Dermis blood vessel endothelial cell (primary cell): Measurements from ENCODE around the gene PITX2. TPM values are rescaled to one million over a fixed set of nuclear protein-coding genes. Genes with fewer than 3 reads are reported as not detected.

Source experiments
- DNase-seq: peaks from one replicate; pipeline ENCODE4 v3.0.0; 2010
- total RNA-seq: library from RNA; depleted of rRNA; stranded (reverse); fragments of >200 nt; gene quantifications from 2 replicates; pipeline ENCODE4 v1.2.3, GENCODE V29; 2014

Gene PITX2
- total RNA-seq, 1 donor from 2014 or later: not detected

- no peak for DNase-seq
Observed at GRCh38 chr4:110636171-110636679, 13.3 kb upstream of the PITX2 start.

DNA sequence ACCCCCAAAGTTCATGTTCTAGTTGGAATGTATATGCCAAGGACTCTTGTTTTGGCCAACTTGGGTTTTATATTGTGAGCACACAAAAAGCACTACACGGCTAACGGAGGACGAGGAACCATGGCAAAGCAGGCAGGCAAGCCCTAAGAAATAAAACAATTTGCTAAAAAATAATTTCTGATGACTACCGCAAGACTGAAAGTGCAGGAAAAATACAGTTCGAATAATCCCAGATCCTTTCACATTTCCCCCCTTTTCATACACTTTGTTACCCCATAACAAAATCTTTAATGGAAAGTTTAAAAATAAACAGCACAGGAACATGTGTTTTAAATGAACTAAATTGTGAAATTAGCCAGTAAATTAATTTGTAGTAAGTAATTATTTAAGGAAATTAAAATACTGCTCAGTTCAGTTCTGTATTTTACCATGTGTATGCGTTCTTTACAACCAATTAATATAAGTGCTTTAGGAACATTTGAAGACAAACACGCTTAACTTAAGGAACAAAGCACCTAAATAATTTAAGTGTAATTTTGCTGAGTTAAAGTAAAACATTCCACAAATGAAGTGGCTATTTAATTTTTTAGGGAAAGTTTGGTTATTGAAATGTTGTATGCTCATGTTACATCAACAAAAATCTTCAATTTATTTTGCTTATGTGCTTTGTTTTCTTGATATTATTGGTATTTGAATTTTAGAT is 12.4 kb upstream of the PITX2 start:
- no peak for DNase-seq

- DNase-seq: no peak
Observed at GRCh38 chr4:110634350-110635162, 11.7 kb upstream of the PITX2 start.

DNA sequence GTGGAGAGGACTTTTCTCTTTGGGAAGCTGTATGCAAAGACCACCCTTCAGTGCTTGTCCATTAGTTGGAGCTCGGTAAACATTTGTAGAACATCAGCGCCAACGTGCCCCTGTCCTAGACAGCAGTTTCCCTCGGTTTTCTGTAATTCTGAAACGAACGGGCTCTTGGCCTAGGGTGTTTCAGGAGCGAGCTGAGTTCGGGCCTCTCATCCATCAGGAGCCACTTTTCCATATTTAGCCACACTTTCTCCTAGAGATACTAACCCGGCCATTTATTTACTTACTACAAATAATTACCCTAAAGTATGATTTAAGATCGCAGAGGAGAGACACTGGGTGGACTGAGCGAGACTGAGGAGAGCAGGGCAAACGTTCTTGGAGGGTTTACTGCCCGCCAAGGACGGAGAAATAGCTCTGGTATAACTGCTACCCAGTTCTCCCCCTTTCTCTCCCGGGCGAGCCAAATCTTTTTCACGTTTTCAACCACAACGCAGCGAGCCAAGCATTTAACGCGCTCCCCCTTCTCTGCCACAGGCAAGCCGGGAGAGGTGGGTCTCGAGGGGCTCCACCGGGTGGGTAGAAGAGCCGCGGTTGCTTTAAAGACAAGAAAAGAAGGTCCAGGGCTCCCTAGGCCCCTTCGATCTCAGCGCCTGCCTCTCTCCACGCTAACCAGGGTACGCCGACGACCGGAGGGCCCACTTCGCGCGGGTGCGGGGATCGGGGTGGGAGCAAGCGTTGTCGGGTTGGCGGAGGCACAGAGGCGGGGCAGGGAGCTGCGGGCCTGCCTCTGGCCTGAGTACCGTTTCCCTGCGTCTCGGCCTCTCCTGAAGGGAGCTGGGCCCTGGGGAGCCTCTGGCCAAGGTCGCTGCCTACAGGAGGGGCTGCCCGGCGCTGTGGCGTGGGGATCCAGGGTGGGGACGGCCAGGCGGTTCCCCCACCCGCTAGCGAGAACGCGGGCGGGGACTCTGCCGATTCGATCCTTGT is 10.8 kb upstream of the PITX2 start:
- no peak for DNase-seq

GRCh38 chr4:110632506-110633357 is 9.9 kb upstream of the PITX2 start:
- DNase-seq: no peak

DNA sequence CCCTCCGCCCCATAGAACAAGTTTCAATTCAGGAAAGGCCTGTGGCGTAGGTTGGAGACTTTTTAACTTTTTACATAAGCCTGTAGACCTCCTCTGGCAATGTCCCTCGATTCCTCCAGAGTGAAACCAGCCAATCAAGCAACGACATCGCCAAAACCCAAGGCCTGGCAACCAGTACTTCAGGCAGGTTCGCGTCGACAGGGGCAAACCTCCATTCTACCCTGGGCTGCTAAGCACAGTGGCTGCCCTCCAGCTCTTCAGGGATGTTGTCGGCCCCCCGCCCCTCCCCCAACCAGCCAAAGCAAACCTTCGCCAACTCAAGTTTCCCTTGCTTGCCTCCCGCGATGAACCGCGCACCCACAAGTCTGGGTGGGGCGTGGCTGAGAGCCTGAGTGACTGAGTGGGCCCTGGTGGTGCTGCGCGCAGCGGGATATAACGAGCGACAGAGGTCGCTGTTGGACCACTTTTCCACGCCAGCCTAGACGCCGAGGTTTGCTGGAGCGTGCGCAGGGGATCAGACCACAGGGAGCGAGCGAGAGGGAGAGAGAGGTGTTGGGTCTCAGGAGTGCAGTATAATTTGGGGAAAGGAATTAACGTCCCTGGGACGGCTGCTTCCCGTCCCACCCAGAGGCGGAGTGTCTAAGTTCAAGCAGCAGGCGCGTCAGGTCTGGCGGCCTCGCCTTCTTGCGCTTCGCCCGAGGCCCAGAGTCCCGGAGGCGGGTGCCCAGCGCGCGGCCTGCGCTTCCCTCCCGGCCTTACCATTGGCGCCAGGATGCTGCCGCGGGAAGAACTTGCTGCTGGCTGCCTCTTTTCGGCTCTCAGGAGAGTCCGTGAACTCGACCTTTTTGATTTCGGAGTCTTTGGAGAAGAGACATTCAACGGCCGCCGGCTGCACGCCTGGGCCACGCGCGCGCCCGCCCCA is 9.0 kb upstream of the PITX2 start:
- peak; percentile 91 for DNase-seq

DNA sequence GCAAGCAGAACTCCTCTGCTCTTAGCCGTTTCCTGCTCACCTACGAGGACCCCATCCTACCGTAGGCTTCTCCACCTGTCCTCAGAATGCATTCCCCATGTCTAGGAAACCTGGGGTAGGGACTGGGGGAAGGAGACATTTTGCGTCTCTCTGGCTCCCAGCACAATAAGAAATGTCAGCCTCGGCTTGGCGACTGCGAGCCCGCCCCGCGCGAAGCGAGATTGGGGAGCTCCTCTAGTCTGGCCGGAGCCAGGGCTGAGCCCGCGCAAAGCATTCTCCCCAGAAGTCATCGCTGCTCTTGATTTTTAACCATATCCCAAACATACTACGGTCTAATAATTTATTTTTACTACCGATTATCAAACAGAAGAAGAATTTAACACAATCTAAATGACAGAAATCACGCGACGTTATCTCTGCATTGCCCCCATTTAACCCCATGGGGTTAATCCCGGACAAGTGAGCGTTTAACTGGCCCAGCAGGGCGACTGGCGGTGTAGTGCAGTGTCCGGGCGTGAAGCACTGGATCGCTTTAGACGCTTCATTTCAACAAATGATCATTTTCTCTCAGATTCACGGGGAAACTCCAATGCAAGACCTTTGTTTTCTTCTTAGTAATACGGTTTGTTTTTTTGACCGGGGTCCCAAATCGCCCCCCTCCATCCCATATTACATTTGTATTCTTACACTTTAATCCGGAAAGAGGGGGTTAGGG is 8.0 kb upstream of the PITX2 start:
- no peak for DNase-seq

DNA sequence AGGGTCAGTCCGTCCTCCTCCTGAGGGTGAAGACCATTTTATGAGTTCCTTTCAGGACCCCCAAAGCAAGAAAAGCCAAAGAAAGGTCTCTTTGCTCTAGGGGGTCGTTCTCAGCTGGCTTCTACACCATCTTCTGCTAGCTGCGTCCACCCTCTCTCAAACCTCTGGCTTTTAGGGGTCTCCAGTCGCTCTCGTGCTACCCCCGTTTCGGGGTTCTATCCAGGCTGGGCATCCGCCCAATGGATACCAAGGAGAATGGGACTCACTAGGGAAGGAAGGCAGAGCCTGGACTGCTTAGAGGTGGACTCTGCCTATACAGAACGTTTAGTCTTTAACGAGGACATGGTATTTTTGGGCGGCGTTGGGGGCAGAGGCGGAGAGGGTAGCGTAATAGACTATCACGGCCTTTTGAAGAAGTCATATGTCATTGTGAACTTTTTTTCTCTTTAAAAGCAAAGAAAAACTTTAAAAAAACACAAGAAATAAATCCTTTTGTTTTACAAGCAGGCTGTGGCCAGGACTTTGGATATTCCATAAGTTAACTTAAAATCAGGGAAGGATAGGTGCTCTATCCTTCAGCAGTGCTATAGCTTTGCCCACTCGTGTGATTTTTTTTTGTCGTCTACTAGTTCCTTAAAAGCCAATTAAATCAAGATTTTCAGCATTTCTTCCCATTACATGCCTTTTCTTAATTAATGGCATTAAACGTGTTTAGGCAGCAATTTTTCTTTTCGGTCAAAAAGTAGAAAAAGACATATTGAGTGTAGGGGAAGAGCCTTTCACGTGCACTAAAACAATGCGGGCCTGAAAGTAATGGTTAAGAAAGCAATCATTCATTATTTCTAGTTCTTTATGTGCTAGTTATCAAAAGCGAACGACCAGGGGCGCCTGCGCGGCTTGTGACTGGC is 7.2 kb upstream of the PITX2 start:
- DNase-seq: no peak

GRCh38 chr4:110629214-110629754 is 6.4 kb upstream of the PITX2 start:
- no peak for DNase-seq

DNA sequence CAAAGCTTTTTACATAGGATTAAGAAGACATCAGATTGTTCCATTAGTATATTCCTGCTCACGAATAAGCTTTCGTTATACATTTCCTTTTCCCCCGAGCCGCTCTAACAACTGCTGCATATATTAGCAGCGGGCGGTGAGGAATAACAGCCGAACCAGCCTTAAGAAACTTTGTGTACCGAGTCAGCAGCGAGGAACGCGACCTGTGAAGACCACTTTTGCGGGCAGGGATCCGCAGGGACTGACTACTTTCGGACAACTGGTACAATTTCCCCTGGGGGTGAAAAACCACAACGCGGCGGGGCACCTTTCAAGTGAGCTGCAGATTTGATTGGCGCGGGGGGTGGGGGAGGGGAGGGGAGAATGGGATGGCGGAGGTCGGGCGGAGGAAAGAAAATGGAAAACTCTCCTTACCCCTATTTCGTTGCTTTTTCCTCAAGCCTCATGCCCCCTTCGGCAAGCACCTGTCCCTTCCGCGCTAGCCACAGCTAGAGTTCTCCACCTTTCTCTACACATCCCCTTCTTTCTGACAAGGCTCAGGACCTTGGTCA is 5.9 kb upstream of the PITX2 start:
- DNase-seq: no peak

DNA sequence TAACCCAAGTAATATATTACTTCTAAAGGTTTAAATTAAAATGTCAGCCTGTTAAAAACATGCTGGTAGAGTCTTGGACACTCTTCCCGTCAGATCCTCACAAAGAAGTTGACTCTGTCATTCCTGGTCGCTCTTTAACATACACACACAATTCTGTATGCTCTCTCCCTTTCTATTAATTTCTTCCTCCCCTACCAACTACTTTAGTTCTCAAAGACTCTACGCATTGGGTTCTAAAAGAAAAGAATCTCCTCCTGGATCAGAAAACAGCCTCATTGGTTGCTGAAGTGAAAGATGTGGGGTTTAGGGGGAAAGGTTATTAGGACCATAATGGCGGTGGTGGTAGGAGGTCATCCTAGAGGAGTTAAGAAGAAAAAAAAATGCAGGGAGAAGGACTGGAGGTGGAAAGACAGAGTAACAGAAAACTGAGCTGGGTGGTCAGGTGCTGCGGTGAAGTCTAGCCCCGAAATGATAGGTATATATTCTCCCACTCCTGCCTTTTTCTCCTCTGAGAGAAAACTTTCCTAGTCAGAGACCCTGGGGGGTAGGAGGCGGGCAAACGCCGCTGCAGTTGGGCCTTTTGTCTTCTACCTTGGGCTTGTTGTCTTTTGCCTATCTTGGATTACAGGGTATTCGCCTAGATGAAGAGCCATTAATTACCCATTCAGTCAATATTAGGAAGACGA is 5.2 kb upstream of the PITX2 start:
- DNase-seq: no peak

GRCh38 chr4:110626532-110627153 is 3.8 kb upstream of the PITX2 start:
- DNase-seq: no peak

- DNase-seq: no peak
Observed at GRCh38 chr4:110625576-110626257, 2.8 kb upstream of the PITX2 start.

GRCh38 chr4:110624904-110625494 is 2.1 kb upstream of the PITX2 start:
- DNase-seq: no peak

DNA sequence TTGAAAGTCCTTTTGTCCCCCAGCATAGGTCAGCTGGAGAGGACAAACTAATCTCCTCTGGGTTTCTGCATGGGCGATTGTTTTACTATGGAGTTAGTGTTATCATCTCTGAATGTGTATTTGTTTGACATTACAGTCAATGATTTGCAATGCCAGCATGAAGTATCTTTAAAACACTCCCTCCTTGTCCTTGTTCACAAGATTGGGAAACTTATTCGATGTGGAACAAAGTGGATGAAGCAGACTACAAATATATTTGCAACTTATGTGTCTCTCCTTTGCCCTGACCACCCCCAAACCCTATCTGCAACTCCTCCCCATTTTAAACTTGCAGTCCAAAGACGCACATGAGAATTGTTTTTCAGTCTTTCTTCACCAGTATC is 1.5 kb upstream of the PITX2 start:
- no peak for DNase-seq
